Dedifferentiated amniotic fluid mesenchymal stem cell (primary cell): ENCODE data around the gene SENP6.
A peak's percentile ranks its signal among the peaks of the same experiment; 100 is the strongest.

Experiments
- DNase-seq: peaks from one replicate; pipeline ENCODE4 v3.0.0-alpha.2; 2016; ENCODE audit errors: extremely low spot score

The SENP6 gene

GRCh38 chr6:75748743-75749538, 147.3 kb downstream of the SENP6 start, which contains the start of gene MYO6:
TSS of gene MYO6 (plus strand) at chr6:75749239. CDS start at chr6:75817548, 68,309 bp downstream.
- DNase-seq = peak; percentile 38

GRCh38 chr6:75751443-75751842, 149.8 kb downstream of the SENP6 start:
- DNase-seq = peak; percentile 34

DNA sequence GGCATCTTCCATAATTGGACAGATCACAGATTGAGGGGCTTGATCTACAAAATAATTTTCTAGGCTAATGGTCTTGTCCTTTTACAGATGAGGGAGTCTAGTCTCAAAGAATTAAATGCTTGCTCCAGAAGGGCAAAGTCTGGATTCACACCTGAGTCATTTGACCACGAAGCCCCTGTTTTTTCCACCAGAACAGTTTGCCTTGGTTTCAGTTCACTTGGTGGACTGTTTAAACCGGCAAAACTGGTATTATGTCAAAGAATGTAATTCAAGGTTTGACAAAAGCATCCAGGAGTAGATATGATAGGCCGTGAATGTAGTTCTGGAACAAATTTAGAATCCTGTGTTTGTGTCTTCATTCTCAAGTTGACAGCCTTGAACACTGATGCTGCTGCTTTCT, 150.7 kb downstream of the SENP6 start:
- DNase-seq = no peak

GRCh38 chr6:75755704-75756103, 154.0 kb downstream of the SENP6 start:
- no peak for DNase-seq

- no peak for DNase-seq
Observed at GRCh38 chr6:75757295-75757694, 155.6 kb downstream of the SENP6 start.

DNA sequence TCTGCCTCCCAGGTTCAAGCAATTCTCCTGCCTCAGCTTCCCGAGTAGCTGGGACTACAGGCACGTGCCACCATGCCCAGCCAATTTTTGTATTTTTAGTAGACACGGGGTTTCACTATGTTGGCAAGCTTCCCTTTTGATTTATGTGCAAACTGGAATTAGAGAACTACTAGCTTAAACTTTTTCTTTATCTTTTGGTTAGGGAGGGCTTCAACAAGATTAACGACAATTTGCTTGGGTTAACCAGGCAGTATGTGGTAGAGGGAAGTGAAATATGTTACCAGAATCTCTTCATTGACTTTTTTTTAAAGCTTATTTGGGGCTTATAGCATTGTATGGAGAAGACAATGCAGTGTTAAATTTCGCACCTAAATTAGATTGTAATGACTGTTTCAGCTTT, 156.4 kb downstream of the SENP6 start:
- no peak for DNase-seq

DNA sequence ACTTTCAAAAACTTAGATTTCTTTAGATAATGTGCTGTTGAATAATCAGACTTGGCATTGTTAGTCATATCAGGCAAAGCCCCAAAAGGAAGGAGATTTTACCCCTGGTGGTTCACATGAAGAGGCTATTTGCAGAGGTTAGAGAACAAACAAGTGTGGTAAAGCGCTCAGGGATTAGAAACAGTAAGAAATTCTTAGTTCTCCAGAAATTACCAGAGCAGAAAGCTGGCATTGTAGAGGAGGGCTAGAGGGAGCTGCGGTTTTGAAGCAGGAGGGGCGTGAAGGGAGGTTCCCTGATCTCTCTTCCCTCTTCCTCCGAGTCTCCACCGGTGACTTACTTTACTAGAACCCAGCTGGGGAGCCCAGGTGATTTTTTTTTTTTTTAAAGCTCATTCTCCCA, 157.5 kb downstream of the SENP6 start:
- no peak for DNase-seq

GRCh38 chr6:75760320-75760719, 158.6 kb downstream of the SENP6 start:
- no peak for DNase-seq

GRCh38 chr6:75761489-75761888, 159.8 kb downstream of the SENP6 start:
- no peak for DNase-seq

- DNase-seq = no peak
Observed at GRCh38 chr6:75762063-75762462, 160.4 kb downstream of the SENP6 start.

- no peak for DNase-seq
Observed at GRCh38 chr6:75766387-75766786, 164.7 kb downstream of the SENP6 start.
